Neural progenitor cell (in vitro differentiated cells): Measurements from ENCODE around the gene RAB13.

Experiments
- CTCF ChIP-seq: fragments of 200-600 bp; sonication (generic); IDR thresholded peaks from 2 replicates; pipeline ENCODE4 v1.5.1; 2017; ENCODE audit warnings: antibody characterized with exemption, mild to moderate bottlenecking
- EZH2 ChIP-seq: fragments of 200-600 bp; sonication (generic); IDR thresholded peaks from 2 replicates; pipeline ENCODE4 v1.6.1; 2017; ENCODE audit warnings: antibody characterized with exemption, mild to moderate bottlenecking, moderate library complexity

GRCh38 chr1:153958111-153958960 is 27.8 kb downstream of the RAB13 start, which contains the start of gene CRTC2:
- TF ChIP-seq CTCF (no peak), EZH2 (no peak)
